HG02678 (cell line): ENCODE results near the gene RHBG.
A peak's percentile ranks its signal among the peaks of the same experiment; 100 is the strongest.
"Not testable (repeated sequence)": the region's sequence is repeated elsewhere in the genome, so short reads cannot be mapped to it uniquely, and the experiment has no call there.

Experiments used
- ATAC-seq: cut with Tn5 transposase; IDR thresholded peaks from one replicate; pipeline ENCODE4 v1.9.1; 2021; ENCODE audit warnings: mild to moderate bottlenecking, moderate library complexity; ENCODE audit not compliant: unreplicated experiment

Gene RHBG

GRCh38 chr1:156368889-156369684, at the start of gene RHBG:
TSS of gene RHBG (plus strand) at chr1:156369211. CDS start at chr1:156369250, 39 bp downstream.
- ATAC-seq, result no peak

GRCh38 chr1:156319664-156320063, 49.3 kb upstream of the RHBG start:
- ATAC-seq, result no peak

- ATAC-seq, result no peak
Measured at GRCh38 chr1:156320560-156320959, 48.5 kb upstream of the RHBG start.

GRCh38 chr1:156323179-156323578, 45.8 kb upstream of the RHBG start:
- ATAC-seq, result not testable (repeated sequence)

- ATAC-seq, result no peak
Measured at GRCh38 chr1:156336242-156336641, 32.8 kb upstream of the RHBG start.

- ATAC-seq, result no peak
Measured at GRCh38 chr1:156337052-156337887, 31.7 kb upstream of the RHBG start.

GRCh38 chr1:156337888-156338179, 31.2 kb upstream of the RHBG start:
- ATAC-seq, result no peak

- peak; percentile 91 for ATAC-seq
Measured at GRCh38 chr1:156338180-156338976, 30.6 kb upstream of the RHBG start, which contains the start of the genes CCT3 and TSACC. TSS of gene CCT3 (minus strand) at chr1:156338292. CDS start at chr1:156338184, 108 bp downstream. TSS of gene TSACC (plus strand) at chr1:156338526. CDS start at chr1:156339758, 1,232 bp downstream.

GRCh38 chr1:156342166-156342955, 26.6 kb upstream of the RHBG start:
- ATAC-seq, result no peak

GRCh38 chr1:156344409-156344808, 24.6 kb upstream of the RHBG start:
- no peak for ATAC-seq

GRCh38 chr1:156346035-156346434, 23.0 kb upstream of the RHBG start:
- not testable (repeated sequence) for ATAC-seq

GRCh38 chr1:156346636-156347035, 22.4 kb upstream of the RHBG start:
- no peak for ATAC-seq

- ATAC-seq, result no peak
Measured at GRCh38 chr1:156347331-156347730, 21.7 kb upstream of the RHBG start.

GRCh38 chr1:156352481-156352880, 16.5 kb upstream of the RHBG start:
- not testable (repeated sequence) for ATAC-seq

GRCh38 chr1:156356262-156356874, 12.6 kb upstream of the RHBG start:
- ATAC-seq, result no peak

- ATAC-seq, result peak; percentile 74
Measured at GRCh38 chr1:156356875-156357534, 12.0 kb upstream of the RHBG start.

- ATAC-seq, result no peak
Measured at GRCh38 chr1:156357977-156358376, 11.0 kb upstream of the RHBG start.

- ATAC-seq, result no peak
Measured at GRCh38 chr1:156358641-156359040, 10.4 kb upstream of the RHBG start.

GRCh38 chr1:156359249-156359648, 9.8 kb upstream of the RHBG start:
- no peak for ATAC-seq
